Measurements from ENCODE around the gene HES4. TPM values are rescaled to one million over a fixed set of nuclear protein-coding genes. Genes with fewer than 3 reads are reported as not detected.

HES4 gene
- total and polyA plus RNA-seq, 2 of the 13 experiments (the other 11 are each of a cell fraction or from before 2014, with no cell fraction given): 8.8 to 10.6 TPM

DNA sequence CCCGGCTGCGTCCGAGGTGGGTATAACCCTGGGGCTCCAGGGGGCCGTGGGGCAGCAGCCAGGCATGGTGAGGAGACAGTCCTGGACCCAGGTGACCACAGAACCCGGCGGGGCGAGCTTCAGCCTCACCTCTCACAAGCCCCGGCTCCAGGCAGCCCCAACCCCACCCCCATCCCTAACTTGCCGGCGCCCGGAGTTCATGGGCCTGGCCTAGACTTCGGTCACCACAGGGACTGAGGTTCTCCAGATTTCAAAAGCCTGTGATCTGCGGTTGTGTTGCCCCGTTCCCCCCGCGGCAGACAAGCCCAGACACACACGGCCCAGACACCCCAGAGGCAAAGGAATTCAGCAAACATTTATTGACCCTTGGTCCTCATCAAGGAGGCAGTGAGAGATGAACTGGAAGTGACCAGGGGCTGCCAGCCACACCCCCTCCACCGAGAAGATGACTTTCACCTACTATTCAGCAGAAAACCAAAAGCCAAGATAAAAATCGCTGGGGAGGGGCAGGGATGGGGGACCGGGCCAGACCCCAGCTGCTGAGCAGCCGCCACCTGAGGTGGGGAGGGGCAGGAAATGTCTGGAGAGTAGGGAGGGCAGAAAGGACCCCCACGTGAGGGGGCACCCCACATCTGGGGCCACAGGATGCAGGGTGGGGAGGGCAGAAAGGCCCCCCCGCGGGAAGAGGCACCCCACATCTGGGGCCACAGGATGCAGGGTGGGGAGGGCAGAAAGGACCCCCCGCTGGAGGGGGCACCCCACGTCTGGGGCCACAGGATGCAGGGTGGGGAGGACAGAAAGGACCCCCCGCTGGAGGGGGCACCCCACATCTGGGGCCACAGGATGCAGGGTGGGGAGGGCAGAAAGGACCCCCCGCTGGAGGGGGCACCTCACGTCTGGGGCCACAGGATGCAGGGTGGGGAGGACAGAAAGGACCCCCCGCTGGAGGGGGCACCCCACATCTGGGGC lies 3.9 kb downstream of the HES4 start (continued):
- TF ChIP-seq ZBTB2 (CRISPR knock-in tag; IDR thresholded peaks at IDR 0.05; ENCODE audit: low read depth): no peak
- peak; percentile 44; the same call in 1 of the 2 replicates for TF ChIP-seq HNF1B (CRISPR knock-in tag; IDR thresholded peaks at IDR 0.05)
- TF ChIP-seq HINFP (CRISPR knock-in tag; IDR thresholded peaks at IDR 0.05; ENCODE audit: low read depth): no peak
- no peak for TF ChIP-seq THRA (CRISPR knock-in tag; IDR thresholded peaks at IDR 0.05; ENCODE audit: borderline replicate concordance)
- no peak for TF ChIP-seq TFDP1 (CRISPR knock-in tag; IDR thresholded peaks at IDR 0.05; ENCODE audit: borderline replicate concordance)
- TF ChIP-seq, protein P1, sequence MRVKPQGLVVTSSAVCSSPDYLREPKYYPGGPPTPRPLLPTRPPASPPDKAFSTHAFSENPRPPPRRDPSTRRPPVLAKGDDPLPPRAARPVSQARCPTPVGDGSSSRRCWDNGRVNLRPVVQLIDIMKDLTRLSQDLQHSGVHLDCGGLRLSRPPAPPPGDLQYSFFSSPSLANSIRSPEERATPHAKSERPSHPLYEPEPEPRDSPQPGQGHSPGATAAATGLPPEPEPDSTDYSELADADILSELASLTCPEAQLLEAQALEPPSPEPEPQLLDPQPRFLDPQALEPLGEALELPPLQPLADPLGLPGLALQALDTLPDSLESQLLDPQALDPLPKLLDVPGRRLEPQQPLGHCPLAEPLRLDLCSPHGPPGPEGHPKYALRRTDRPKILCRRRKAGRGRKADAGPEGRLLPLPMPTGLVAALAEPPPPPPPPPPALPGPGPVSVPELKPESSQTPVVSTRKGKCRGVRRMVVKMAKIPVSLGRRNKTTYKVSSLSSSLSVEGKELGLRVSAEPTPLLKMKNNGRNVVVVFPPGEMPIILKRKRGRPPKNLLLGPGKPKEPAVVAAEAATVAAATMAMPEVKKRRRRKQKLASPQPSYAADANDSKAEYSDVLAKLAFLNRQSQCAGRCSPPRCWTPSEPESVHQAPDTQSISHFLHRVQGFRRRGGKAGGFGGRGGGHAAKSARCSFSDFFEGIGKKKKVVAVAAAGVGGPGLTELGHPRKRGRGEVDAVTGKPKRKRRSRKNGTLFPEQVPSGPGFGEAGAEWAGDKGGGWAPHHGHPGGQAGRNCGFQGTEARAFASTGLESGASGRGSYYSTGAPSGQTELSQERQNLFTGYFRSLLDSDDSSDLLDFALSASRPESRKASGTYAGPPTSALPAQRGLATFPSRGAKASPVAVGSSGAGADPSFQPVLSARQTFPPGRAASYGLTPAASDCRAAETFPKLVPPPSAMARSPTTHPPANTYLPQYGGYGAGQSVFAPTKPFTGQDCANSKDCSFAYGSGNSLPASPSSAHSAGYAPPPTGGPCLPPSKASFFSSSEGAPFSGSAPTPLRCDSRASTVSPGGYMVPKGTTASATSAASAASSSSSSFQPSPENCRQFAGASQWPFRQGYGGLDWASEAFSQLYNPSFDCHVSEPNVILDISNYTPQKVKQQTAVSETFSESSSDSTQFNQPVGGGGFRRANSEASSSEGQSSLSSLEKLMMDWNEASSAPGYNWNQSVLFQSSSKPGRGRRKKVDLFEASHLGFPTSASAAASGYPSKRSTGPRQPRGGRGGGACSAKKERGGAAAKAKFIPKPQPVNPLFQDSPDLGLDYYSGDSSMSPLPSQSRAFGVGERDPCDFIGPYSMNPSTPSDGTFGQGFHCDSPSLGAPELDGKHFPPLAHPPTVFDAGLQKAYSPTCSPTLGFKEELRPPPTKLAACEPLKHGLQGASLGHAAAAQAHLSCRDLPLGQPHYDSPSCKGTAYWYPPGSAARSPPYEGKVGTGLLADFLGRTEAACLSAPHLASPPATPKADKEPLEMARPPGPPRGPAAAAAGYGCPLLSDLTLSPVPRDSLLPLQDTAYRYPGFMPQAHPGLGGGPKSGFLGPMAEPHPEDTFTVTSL (CRISPR knock-in tag; IDR thresholded peaks at IDR 0.05; ENCODE audit: borderline replicate concordance): no peak
- TF ChIP-seq ZNF652 (CRISPR knock-in tag; IDR thresholded peaks at IDR 0.05; ENCODE audit: borderline replicate concordance, low read depth): no peak
- no peak for TF ChIP-seq SOX13 (IDR thresholded peaks at IDR 0.05)
- TF ChIP-seq SOX13 (CRISPR knock-in tag; conservative IDR thresholded peaks at IDR 0.05 in 1 of 2, IDR thresholded peaks at IDR 0.05 in 1 of 2): 0 out of 4 replicates have a peak, but pooled peaks of 1 of the 2 experiments have one; percentile 9
- no peak for TF ChIP-seq ZNF782 (CRISPR knock-in tag; IDR thresholded peaks at IDR 0.05; ENCODE audit: borderline replicate concordance)
- TF ChIP-seq HOXA7 (CRISPR knock-in tag; IDR thresholded peaks at IDR 0.05): no peak
- no peak for TF ChIP-seq ZNF34 (CRISPR knock-in tag; IDR thresholded peaks at IDR 0.05; ENCODE audit: borderline replicate concordance)
- no peak for TF ChIP-seq KDM1A (CRISPR knock-in tag; IDR thresholded peaks at IDR 0.05)

Measured in HepG2 (cell line).